Tibial nerve (tissue), 4 donors: ENCODE data around the gene CAMK2B.

ENCODE experiments used
- EP300 ChIP-seq, 2 donors: sonication (generic); formaldehyde crosslinking; IDR thresholded peaks; one replicate each; pipeline ENCODE4 v1.6.1; 2017; ENCODE audit warnings: antibody characterized with exemption in 2 of 2, mild to moderate bottlenecking in 1 of 2
- POLR2A ChIP-seq, 2 donors: fragments of 450-650 bp; IDR thresholded peaks; one replicate each; pipeline ENCODE4 v1.6.1; 2017; ENCODE audit warnings: antibody characterized with exemption in 2 of 2, mild to moderate bottlenecking in 2 of 2, moderate library complexity in 2 of 2
- TF ChIP-seq, protein P1 (sequence below), 5 experiments: fragments of 200-600 bp in 3 of 5; fragments of 450-650 bp in 2 of 5; sonication (generic) in 3 of 5; IDR thresholded peaks; one replicate each; pipeline ENCODE4 v1.5.1; 2016 to 2019; ENCODE audit warnings: antibody characterized with exemption in 5 of 5, mild to moderate bottlenecking in 3 of 5, moderate library complexity in 2 of 5

- TF ChIP-seq, protein P1, sequence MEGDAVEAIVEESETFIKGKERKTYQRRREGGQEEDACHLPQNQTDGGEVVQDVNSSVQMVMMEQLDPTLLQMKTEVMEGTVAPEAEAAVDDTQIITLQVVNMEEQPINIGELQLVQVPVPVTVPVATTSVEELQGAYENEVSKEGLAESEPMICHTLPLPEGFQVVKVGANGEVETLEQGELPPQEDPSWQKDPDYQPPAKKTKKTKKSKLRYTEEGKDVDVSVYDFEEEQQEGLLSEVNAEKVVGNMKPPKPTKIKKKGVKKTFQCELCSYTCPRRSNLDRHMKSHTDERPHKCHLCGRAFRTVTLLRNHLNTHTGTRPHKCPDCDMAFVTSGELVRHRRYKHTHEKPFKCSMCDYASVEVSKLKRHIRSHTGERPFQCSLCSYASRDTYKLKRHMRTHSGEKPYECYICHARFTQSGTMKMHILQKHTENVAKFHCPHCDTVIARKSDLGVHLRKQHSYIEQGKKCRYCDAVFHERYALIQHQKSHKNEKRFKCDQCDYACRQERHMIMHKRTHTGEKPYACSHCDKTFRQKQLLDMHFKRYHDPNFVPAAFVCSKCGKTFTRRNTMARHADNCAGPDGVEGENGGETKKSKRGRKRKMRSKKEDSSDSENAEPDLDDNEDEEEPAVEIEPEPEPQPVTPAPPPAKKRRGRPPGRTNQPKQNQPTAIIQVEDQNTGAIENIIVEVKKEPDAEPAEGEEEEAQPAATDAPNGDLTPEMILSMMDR (IDR thresholded peaks at IDR 0.05), result no peak
- TF ChIP-seq EP300 (IDR thresholded peaks at IDR 0.05) (no peak), POLR2A (IDR thresholded peaks at IDR 0.05) (no peak)
Measured at GRCh38 chr7:44325811-44326241, 432 bp upstream of the CAMK2B start.
